GM19467 (cell line): Measurements from ENCODE around the gene LDB3.
A peak's percentile ranks its signal among the peaks of the same experiment; 100 is the strongest.

Experiments used
- ATAC-seq: cut with Tn5 transposase; IDR thresholded peaks from one replicate; pipeline ENCODE4 v1.9.1; 2021; ENCODE audit warnings: mild to moderate bottlenecking, moderate library complexity; ENCODE audit not compliant: unreplicated experiment

LDB3 gene

GRCh38 chr10:86684331-86685097 is 16.2 kb downstream of the LDB3 start:
- ATAC-seq = no peak

DNA sequence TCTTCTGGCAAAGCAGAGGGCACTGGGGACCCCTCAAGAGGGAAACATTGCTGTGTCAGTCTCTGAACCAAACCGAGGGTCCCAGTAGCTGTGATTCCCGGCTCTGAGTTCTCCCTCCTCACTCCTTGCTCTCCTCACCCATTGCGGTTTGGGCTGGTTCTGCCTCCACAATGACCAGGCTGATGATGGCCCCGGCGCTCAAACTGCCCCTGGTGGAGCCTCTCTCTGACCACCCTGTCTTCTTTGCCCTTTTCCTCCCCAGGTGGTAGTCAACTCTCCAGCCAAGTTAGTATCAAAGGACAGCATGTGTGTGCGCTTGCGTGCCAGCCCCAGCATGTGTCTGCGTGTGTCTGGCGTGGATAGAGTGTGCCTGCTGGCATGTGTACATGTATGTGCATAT is 17.1 kb downstream of the LDB3 start:
- ATAC-seq = no peak

DNA sequence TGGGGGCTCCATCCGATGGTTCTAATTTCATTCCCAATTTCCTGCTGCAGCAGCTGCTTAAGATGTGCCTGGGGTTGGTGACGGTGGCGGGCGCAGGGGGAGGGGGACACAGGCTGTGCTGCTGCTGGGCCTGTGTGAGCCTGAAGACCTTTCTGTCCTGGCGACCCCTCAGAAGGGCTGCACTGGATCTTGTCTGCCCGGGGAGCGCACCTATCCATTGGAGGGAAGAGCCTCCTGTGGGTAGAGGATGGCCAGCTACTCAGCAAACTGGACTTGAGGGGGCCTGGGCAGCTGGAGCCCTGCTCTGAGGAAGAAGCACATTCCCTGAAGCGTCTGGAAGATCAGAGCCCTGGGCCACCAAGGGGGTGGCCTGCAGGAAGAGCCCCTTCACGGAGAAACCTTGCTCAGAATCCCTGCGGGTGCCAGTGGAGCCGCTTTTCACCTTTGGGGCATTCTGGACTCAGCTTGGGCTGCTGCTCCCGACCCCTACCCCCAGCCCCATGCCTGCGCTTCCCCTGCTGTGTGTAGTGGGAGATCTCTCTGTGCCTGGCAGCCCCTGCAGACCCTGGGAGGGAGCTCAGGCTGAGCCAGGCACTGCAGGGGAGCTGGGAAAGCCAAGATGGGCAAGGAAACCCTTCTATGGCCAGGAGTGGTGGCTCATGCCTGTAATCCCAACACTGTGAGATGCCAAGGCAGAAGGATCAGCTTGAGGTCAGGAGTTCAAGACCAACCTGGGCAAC is 17.8 kb downstream of the LDB3 start:
- ATAC-seq = no peak

GRCh38 chr10:86686972-86687371 is 18.7 kb downstream of the LDB3 start:
- ATAC-seq = no peak

GRCh38 chr10:86687750-86688149 is 19.4 kb downstream of the LDB3 start:
- no peak for ATAC-seq

DNA sequence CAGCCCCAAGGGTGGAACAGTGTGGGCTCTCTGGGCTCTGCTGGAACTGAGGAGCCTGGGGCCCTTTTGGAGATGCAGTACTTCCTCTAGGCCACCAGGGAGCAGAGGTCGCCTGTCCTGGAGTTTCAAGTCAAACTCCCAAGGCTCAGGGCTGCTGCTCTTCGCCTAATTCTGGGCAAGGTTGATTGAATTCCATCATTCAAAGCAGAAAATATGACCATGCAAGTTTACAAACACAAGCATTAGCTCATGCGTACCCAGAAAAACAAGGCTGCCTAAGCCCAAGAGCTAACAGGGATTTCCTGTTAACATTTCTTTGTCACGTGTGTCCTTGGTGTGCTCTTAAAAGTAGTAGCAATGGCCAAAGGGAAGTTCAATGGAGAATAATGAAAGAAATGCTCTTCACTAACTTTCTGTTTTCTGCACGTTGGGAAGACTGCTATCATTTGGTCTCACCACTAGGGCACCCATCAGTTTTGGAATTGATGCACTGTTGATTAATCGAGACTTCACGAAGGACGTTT is 20.1 kb downstream of the LDB3 start:
- peak; percentile 67 for ATAC-seq

DNA sequence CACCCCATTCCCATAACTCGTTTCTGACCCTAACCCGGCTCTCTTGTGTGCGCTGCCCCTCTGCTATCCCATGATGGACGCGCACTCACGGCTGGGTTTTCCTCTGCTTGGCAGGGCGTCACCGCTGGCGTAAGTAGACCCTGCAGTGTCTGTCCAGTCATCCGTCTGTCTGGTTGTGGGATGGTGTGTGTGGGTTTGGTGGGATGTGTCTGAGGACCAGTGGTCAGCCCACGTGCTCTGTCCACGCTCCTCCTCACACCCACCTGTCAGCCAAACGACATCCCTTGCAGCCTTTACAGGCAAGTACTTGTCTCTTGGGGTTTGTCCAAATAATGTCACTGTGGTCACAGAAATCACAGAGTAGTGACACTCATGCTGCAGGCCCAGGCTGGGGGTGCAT is 20.8 kb downstream of the LDB3 start:
- no peak for ATAC-seq

GRCh38 chr10:86690231-86690630 is 21.9 kb downstream of the LDB3 start:
- no peak for ATAC-seq

GRCh38 chr10:86690657-86691084 is 22.4 kb downstream of the LDB3 start:
- ATAC-seq = no peak

GRCh38 chr10:86691333-86692022 is 23.2 kb downstream of the LDB3 start:
- no peak for ATAC-seq

DNA sequence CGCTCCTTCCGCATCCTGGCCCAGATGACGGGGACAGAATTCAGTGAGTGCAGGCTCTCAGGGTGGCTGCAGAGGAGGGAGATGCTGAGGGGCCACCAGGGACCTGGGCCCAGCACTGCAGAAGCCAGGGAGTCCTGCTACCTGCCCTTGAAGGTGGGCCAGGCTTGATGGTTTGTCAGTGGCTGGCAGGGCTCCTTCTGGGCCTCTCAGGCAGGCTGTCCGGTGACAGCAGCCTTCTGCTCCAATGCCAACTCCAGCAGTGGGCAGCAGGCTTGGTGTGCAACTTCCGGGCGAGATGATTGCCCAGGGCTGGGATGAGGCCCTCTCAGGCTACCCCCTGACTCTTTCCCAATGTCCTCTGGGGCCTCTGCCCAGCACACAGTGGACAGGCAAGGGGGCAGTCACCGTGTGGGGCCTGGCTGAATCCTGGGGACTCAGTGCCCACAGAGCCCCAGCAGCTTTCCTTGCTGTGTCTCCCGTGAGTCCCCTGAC is 23.8 kb downstream of the LDB3 start:
- no peak for ATAC-seq

GRCh38 chr10:86692664-86693063 is 24.4 kb downstream of the LDB3 start:
- no peak for ATAC-seq

GRCh38 chr10:86693275-86693674 is 25.0 kb downstream of the LDB3 start:
- ATAC-seq = no peak

- ATAC-seq = no peak
These were observed 25.5 kb downstream of the LDB3 start for GRCh38 chr10:86693721-86694369.

- ATAC-seq = no peak
These were observed 30.1 kb downstream of the LDB3 start for GRCh38 chr10:86698207-86698940.

GRCh38 chr10:86699125-86699524 is 30.8 kb downstream of the LDB3 start:
- no peak for ATAC-seq

DNA sequence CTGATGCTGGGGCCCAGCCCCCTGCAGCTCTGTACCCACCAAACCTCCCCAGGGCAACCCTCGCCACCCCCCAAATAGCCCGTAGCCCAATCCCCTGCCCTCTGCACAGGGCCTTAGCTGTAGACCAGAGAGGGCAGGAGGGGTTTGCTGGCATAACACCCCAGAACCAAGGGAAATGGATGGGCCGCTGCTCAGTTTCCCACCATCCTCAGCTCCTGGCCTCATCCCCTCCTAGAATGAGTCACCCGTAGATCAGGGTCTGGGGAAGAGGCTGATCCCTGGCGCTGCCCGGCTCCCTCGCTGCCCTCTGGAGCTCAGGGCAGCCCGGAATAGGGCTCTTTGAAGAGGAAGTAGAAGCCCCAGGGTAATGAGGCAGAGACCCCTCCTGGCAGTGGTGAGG is 31.2 kb downstream of the LDB3 start:
- ATAC-seq = no peak

DNA sequence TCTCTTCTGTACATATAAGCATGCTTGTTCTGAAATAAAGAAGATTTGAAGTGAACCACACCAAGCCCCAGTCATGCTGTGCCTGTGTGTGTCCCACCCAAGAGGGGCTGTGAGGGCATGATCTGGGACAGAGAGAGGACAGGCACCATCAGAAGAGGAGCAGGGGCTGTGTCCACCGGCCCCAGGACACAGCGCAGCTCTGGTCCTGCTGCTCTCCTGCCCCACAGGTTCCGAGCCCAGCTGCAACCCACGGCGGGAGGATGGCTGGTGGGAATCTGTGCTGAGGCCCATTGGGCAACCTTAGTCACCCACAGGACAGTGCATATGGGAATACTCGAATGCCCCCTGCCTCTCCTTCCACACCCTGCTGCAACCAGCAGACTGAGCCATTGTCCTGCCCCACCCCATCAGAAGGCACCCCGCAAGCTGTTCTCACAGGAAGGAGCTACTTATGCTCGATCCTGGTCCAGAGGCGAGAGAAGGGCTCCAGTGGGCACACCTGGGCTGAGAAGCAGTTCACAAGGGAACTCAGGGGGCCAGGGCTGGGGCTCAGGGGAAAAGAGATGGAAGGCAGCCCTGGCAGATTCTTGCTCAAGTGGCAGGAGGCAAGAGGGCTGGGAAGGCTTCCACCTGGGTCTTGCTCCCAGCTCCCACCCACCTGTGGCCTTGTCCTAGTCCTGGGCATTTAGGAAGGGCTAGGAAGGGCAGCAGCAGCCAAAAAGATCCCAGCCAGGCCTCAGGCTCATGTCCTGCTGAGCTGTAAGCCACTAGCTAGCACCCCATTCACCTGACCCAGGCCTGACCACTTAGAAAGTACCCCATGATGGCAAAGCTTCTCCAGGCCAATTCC is 31.9 kb downstream of the LDB3 start:
- ATAC-seq = no peak
